K562 (cell line): ENCODE data around the gene AGO4. TPM values are rescaled to one million over a fixed set of nuclear protein-coding genes. Genes with fewer than 3 reads are reported as not detected.

ENCODE experiments used
- CGGBP1 ChIP-seq: fragments of 250-450 bp; sonication (Bioruptor Pico); IDR thresholded peaks from 2 replicates; pipeline ENCODE4 v1.9.0; 2021; ENCODE audit warnings: mild to moderate bottlenecking
- FOXA1 ChIP-seq: fragments of 450-650 bp; IDR thresholded peaks from 2 replicates; pipeline ENCODE4 v1.6.1; 2016; ENCODE audit warnings: mild to moderate bottlenecking, borderline replicate concordance
- L3MBTL2 ChIP-seq: fragments of 450-650 bp; IDR thresholded peaks from 2 replicates; pipeline ENCODE4 v1.6.1; 2016; ENCODE audit warnings: mild to moderate bottlenecking, moderate library complexity
- MAFG ChIP-seq: fragments of 450-650 bp; conservative IDR thresholded peaks from 2 replicates; pipeline ENCODE4 v1.6.1; 2016; ENCODE audit warnings: missing genetic modification characterization, missing compliant biosample characterization
- NR2C2 ChIP-seq, 2 experiments: fragments of 200-800 bp in 1 of 2; sonication (Bioruptor generic) in 1 of 2; sonication (generic) in 1 of 2; formaldehyde crosslinking in 1 of 2; IDR thresholded peaks; 2 replicates each; pipeline versions ENCODE4 v1.6.1 to v1.8.0; 2016 to 2022; ENCODE audit warnings: mild to moderate bottlenecking in 1 of 2, missing compliant biosample characterization in 1 of 2, missing genetic modification characterization in 1 of 2, missing genetic modification reagents in 1 of 2
- POU5F1 ChIP-seq: fragments of 150-350 bp; IDR thresholded peaks from 2 replicates; pipeline ENCODE4 v1.6.1; 2014; ENCODE audit warnings: borderline replicate concordance, low read length, low read depth, mild to moderate bottlenecking; ENCODE audit not compliant: partially characterized antibody
- REST ChIP-seq, 2 experiments: fragments of 450-650 bp; formaldehyde crosslinking in 1 of 2; IDR thresholded peaks; 2 replicates each; pipeline versions ENCODE4 v1.4.0 to v1.6.1; 2014 to 2020; ENCODE audit warnings: mild to moderate bottlenecking in 2 of 2, borderline replicate concordance in 1 of 2, low read depth in 1 of 2
- TAF7 ChIP-seq: fragments of 450-650 bp; IDR thresholded peaks from 2 replicates; pipeline ENCODE4 v1.6.1; 2016; ENCODE audit warnings: missing genetic modification characterization, missing compliant biosample characterization
- TARDBP ChIP-seq: fragments of 450-650 bp; IDR thresholded peaks from 2 replicates; pipeline ENCODE4 v1.6.1; 2016
- ZFPM2 ChIP-seq: fragments of 250-450 bp; sonication (Bioruptor Pico); IDR thresholded peaks from 2 replicates; pipeline ENCODE4 v1.5.1; 2022; ENCODE audit warnings: mild to moderate bottlenecking
- ZNF280A ChIP-seq: fragments of 450-650 bp; IDR thresholded peaks from 2 replicates; pipeline ENCODE4 v1.6.1; 2018; ENCODE audit warnings: mild to moderate bottlenecking, low read depth; ENCODE audit not compliant: partially characterized antibody
- ZNF584 ChIP-seq: fragments of 200-800 bp; sonication (Bioruptor generic); IDR thresholded peaks from 2 replicates; pipeline ENCODE4 v1.6.1; 2016; ENCODE audit warnings: low read depth, mild to moderate bottlenecking, missing genetic modification characterization, missing compliant biosample characterization
- polyA plus RNA-seq, 8 experiments: library from polyadenylated mRNA; depleted of rRNA in 4 of 8; stranded (reverse) in 5 of 8; unstranded in 3 of 8; fragments of >200 nt; fragmentation: Nextera tagmentation in 2 of 8; fragmentation: Illumina TruSeq in 1 of 8; extraction: Ambion mirVana in 2 of 8; extraction: Trizol in 1 of 8; gene quantifications; 2 replicates each; pipeline versions ENCODE4 v1.2.1 to v1.2.3, GENCODE V29; 2011 to 2014; ENCODE audit warnings: inconsistent platforms in 1 of 8, missing spikeins in 1 of 8
- total RNA-seq, 7 experiments: library from RNA; depleted of rRNA in 6 of 7; stranded (reverse); fragments of >200 nt in 6 of 7; fragmentation: Illumina TruSeq in 2 of 7; extraction: Trizol in 2 of 7; gene quantifications; 2 replicates each; pipeline versions ENCODE4 v1.2.1 to v1.2.3, GENCODE V29; 2011 to 2021; ENCODE audit warnings: low replicate concordance in 1 of 7
- TF ChIP-seq, protein P1 (sequence below): sonication (generic); formaldehyde crosslinking; IDR thresholded peaks from 2 replicates; pipeline ENCODE4 v1.8.0; 2022; ENCODE audit warnings: mild to moderate bottlenecking, missing genetic modification reagents

The AGO4 gene
- total and polyA plus RNA-seq, 9 of the 15 experiments (the other 6 are each of a cell fraction or from before 2014, with no cell fraction given) = 1.3 to 10.5 (median 6.5) TPM

DNA sequence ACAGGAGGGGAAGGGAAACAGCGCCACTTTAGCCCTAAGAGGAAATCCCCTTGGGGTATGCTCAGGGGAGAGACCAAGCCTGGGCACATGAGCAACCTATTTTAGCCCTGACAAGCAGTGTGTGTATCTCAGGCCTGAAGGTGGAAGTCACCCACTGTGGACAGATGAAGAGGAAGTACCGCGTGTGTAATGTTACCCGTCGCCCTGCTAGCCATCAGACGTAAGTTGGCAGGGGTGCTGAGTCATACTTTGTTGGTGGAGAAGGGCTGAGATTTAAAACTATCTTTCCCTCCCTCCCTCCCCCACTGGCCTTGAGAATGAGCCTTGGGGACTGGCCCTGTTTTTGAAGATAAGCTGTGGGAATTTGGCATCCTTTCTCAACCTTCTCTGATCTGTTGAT is 86.4 kb downstream of the AGO4 start (continued):
- TF ChIP-seq POU5F1 = no peak
- 0 out of 2 replicates have a peak, but pooled peaks have one; percentile 18 for TF ChIP-seq L3MBTL2
- no peak for TF ChIP-seq CGGBP1
- TF ChIP-seq NR2C2 (CRISPR knock-in tag; IDR thresholded peaks at IDR 0.05) = no peak
- TF ChIP-seq NR2C2 (tag; IDR thresholded peaks at IDR 0.05) = no peak
- no peak for TF ChIP-seq TAF7 (tag)
- TF ChIP-seq ZFPM2 = no peak
- TF ChIP-seq ZNF584 (CRISPR knock-in tag) = no peak
- TF ChIP-seq, protein P1, sequence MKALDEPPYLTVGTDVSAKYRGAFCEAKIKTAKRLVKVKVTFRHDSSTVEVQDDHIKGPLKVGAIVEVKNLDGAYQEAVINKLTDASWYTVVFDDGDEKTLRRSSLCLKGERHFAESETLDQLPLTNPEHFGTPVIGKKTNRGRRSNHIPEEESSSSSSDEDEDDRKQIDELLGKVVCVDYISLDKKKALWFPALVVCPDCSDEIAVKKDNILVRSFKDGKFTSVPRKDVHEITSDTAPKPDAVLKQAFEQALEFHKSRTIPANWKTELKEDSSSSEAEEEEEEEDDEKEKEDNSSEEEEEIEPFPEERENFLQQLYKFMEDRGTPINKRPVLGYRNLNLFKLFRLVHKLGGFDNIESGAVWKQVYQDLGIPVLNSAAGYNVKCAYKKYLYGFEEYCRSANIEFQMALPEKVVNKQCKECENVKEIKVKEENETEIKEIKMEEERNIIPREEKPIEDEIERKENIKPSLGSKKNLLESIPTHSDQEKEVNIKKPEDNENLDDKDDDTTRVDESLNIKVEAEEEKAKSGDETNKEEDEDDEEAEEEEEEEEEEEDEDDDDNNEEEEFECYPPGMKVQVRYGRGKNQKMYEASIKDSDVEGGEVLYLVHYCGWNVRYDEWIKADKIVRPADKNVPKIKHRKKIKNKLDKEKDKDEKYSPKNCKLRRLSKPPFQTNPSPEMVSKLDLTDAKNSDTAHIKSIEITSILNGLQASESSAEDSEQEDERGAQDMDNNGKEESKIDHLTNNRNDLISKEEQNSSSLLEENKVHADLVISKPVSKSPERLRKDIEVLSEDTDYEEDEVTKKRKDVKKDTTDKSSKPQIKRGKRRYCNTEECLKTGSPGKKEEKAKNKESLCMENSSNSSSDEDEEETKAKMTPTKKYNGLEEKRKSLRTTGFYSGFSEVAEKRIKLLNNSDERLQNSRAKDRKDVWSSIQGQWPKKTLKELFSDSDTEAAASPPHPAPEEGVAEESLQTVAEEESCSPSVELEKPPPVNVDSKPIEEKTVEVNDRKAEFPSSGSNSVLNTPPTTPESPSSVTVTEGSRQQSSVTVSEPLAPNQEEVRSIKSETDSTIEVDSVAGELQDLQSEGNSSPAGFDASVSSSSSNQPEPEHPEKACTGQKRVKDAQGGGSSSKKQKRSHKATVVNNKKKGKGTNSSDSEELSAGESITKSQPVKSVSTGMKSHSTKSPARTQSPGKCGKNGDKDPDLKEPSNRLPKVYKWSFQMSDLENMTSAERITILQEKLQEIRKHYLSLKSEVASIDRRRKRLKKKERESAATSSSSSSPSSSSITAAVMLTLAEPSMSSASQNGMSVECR (CRISPR knock-in tag) = no peak
- TF ChIP-seq ZNF280A = no peak
- peak; percentile 21; the same call in 1 of the 2 replicates for TF ChIP-seq REST (IDR thresholded peaks at IDR 0.05; ENCODE audit: borderline replicate concordance)
- no peak for TF ChIP-seq REST (CRISPR knock-in tag; IDR thresholded peaks at IDR 0.05; ENCODE audit: low read depth)
- TF ChIP-seq TARDBP = no peak
- peak; percentile 91 for TF ChIP-seq MAFG (tag)
- TF ChIP-seq FOXA1 = no peak
